Gastroesophageal sphincter (tissue), 4 donors: ENCODE data around the gene IL1RAPL1. TPM values are rescaled to one million over a fixed set of nuclear protein-coding genes. Genes with fewer than 3 reads are reported as not detected.

Experiments used
- ATAC-seq: fragments of 150-250 bp; one replicate; pipeline ENCODE4 v1.9.1; 2016; ENCODE audit warnings: mild to moderate bottlenecking, moderate library complexity
- H3K27ac ChIP-seq, 4 donors: fragments of 200-600 bp; sonication (generic) in 3 of 4; 1 replicate in 3 of 4; 2 replicates in 1 of 4; pipeline ENCODE4 v1.5.1; 2016 to 2019
- H3K27me3 ChIP-seq: fragments of 200-600 bp; sonication (generic); one replicate; pipeline ENCODE4 v1.5.1; 2019
- H3K36me3 ChIP-seq, 2 donors: fragments of 200-600 bp; sonication (generic); one replicate each; pipeline ENCODE4 v1.5.1; 2019; ENCODE audit warnings: control low read depth in 1 of 2
- H3K4me1 ChIP-seq, 3 donors: fragments of 200-600 bp; sonication (generic); 1 replicate in 2 of 3; 2 replicates in 1 of 3; pipeline ENCODE4 v1.5.1; 2016 to 2019; ENCODE audit warnings: control low read depth in 2 of 3
- H3K4me3 ChIP-seq, 2 donors: fragments of 200-600 bp; sonication (generic); one replicate each; pipeline ENCODE4 v1.5.1; 2019; ENCODE audit warnings: mild to moderate bottlenecking in 1 of 2, moderate library complexity in 1 of 2
- H3K9me3 ChIP-seq, 3 donors: fragments of 200-600 bp; sonication (generic); one replicate each; pipeline ENCODE4 v1.5.1; 2017 to 2019; ENCODE audit warnings: control low read depth in 2 of 3
- EP300 ChIP-seq: sonication (generic); formaldehyde crosslinking; IDR thresholded peaks from one replicate; pipeline ENCODE4 v1.6.1; 2017; ENCODE audit warnings: antibody characterized with exemption, mild to moderate bottlenecking
- POLR2A ChIP-seq, 2 donors: fragments of 450-650 bp; IDR thresholded peaks; one replicate each; pipeline ENCODE4 v1.6.1; 2017; ENCODE audit warnings: antibody characterized with exemption in 2 of 2, mild to moderate bottlenecking in 2 of 2, moderate library complexity in 1 of 2
- POLR2AphosphoS5 ChIP-seq: sonication (generic); formaldehyde crosslinking; IDR thresholded peaks from one replicate; pipeline ENCODE4 v1.6.1; 2017; ENCODE audit warnings: antibody characterized with exemption
- WGBS, 2 donors: methylation state at CpG; one replicate each; pipeline ENCODE4 v1.1.5; 2018; ENCODE audit warnings: low coverage in 1 of 2; 5-methylcytosine and 5-hydroxymethylcytosine counted together
- total RNA-seq, 4 donors: library from RNA; depleted of rRNA; stranded (reverse); fragments of >200 nt; gene quantifications; one replicate each; pipeline ENCODE4 v1.1.0, GENCODE V29; 2016
- TF ChIP-seq, protein P1 (sequence below), 4 experiments: fragments of 200-600 bp in 2 of 4; fragments of 450-650 bp in 2 of 4; sonication (generic) in 1 of 4; IDR thresholded peaks; one replicate each; pipeline ENCODE4 v1.5.1; 2017 to 2019; ENCODE audit warnings: antibody characterized with exemption in 4 of 4, mild to moderate bottlenecking in 2 of 4, moderate library complexity in 2 of 4

Gene IL1RAPL1
- total RNA-seq, 4 donors from 2014 or later, result 0.27 to 1.6 (median 0.44) TPM

DNA sequence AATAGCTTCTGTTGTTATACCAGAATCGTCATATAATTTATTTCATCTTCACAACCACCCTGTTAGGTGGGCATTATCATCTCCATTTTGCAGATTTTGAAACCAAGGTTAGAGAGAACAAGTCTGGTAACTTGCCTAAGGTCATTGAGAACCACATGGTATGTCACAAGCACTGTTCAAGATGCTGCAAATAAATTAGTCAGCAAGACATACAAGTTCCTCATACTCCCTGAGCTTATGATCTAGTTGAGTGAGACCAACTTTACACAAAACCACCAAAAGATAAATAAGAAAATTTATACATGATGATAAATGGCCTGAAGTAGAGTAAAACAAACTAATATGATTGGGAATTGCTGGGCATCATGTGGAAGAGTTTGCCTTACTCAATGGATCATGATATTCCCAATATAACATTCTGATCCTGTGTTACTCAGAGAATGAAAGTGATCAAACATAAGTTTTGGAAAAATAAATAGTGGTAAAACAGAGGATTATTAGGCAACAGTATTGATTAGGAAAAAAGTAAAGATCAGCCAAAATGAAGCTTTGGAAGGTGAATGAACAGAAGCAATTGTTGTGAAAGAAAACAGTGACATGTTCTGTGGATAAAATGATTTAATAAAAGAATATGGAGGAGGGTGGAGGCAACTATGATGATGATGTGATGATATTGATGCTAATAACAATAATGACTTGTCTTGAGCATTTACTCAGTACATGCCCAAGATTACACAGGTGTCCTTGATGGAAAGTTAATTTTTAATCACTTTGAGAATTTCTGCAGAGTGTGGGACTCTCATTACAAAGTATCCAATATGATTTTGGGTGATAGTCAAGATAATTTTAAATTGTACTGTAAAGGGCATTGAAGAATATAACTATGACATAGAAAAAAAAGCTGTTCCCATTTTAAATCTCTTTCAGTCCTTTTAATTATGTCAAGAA, 34.1 kb upstream of the IL1RAPL1 start:
- TF ChIP-seq, protein P1, sequence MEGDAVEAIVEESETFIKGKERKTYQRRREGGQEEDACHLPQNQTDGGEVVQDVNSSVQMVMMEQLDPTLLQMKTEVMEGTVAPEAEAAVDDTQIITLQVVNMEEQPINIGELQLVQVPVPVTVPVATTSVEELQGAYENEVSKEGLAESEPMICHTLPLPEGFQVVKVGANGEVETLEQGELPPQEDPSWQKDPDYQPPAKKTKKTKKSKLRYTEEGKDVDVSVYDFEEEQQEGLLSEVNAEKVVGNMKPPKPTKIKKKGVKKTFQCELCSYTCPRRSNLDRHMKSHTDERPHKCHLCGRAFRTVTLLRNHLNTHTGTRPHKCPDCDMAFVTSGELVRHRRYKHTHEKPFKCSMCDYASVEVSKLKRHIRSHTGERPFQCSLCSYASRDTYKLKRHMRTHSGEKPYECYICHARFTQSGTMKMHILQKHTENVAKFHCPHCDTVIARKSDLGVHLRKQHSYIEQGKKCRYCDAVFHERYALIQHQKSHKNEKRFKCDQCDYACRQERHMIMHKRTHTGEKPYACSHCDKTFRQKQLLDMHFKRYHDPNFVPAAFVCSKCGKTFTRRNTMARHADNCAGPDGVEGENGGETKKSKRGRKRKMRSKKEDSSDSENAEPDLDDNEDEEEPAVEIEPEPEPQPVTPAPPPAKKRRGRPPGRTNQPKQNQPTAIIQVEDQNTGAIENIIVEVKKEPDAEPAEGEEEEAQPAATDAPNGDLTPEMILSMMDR (IDR thresholded peaks at IDR 0.05), result no peak
- TF ChIP-seq POLR2A (IDR thresholded peaks at IDR 0.05) (no peak), EP300 (no peak), POLR2AphosphoS5 (no peak)
- no peaks in the 10 kb centered on the region for H3K9me3 ChIP-seq
- no peak for ATAC-seq
- H3K36me3 ChIP-seq, result no peaks in the 10 kb centered on the region
- WGBS, 2 donors, result 63% methylated on average over 1 of the region's 1 CpG; no CpG with 5 or more reads in 1 of the 2 donors
- no peak overlapping the region for H3K27ac ChIP-seq
- H3K4me3 ChIP-seq, result no peak overlapping the region
- no peaks in the 10 kb centered on the region for H3K27me3 ChIP-seq
- H3K4me1 ChIP-seq, result no peaks in the 10 kb centered on the region

- Histone ChIP-seq H3K4me3 (no peak overlapping the region), H3K27me3 (no peaks in the 10 kb centered on the region), H3K36me3 (no peaks in the 10 kb centered on the region), H3K27ac (no peak overlapping the region), H3K4me1 (no peaks in the 10 kb centered on the region), H3K9me3 (no peaks in the 10 kb centered on the region)
- ATAC-seq, result no peak
- 87 to 93% methylated on average over 3 of the region's 3 CpGs for WGBS, 2 donors
- TF ChIP-seq EP300, result no peak
- TF ChIP-seq, protein P1 (IDR thresholded peaks at IDR 0.05), result no peak
Measured at GRCh38 chrX:28576117-28576516, 11.1 kb upstream of the IL1RAPL1 start.

DNA sequence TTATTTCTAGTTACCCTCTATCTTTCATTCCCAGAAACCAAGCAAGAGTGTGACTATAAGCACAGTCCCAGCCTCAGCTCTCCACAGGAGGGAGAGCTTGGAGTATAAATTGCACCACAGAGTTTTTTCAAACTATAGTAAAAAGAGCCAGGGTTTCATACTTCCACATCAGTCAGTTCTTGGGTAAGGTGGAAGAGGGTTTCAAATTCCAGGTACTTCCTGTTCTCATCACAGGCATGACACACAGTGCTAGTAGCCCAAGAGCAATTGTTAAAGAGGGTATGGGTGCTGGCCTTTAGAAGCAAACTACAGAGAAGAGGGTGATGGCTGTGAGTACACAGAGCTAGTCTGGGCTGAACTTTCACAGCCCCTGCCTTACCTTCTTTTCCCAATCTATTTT, 5.7 kb upstream of the IL1RAPL1 start:
- no peaks in the 10 kb centered on the region for H3K9me3 ChIP-seq
- H3K27ac ChIP-seq, result no peak overlapping the region
- H3K4me3 ChIP-seq, result no peak overlapping the region
- H3K36me3 ChIP-seq, result no peaks in the 10 kb centered on the region
- TF ChIP-seq POLR2A (IDR thresholded peaks at IDR 0.05) (no peak), EP300 (no peak), POLR2AphosphoS5 (no peak)
- TF ChIP-seq, protein P1 (IDR thresholded peaks at IDR 0.05), result no peak
- H3K4me1 ChIP-seq, result no peaks in the 10 kb centered on the region
- ATAC-seq, result no peak
- no peaks in the 10 kb centered on the region for H3K27me3 ChIP-seq

GRCh38 chrX:28582511-28582910, 4.7 kb upstream of the IL1RAPL1 start:
- no peak for ATAC-seq
- Histone ChIP-seq H3K27me3 (no peaks in the 10 kb centered on the region), H3K4me1 (no peaks in the 10 kb centered on the region), H3K9me3 (no peaks in the 10 kb centered on the region), H3K4me3 (no peak overlapping the region), H3K36me3 (no peaks in the 10 kb centered on the region), H3K27ac (no peak overlapping the region)
- WGBS, 2 donors, result 44 to 48% methylated on average over 4 of the region's 4 CpGs
- no peak for TF ChIP-seq POLR2AphosphoS5
- TF ChIP-seq POLR2A (IDR thresholded peaks at IDR 0.05), result no peak
- no peak for TF ChIP-seq EP300
- TF ChIP-seq, protein P1 (IDR thresholded peaks at IDR 0.05), result no peak

DNA sequence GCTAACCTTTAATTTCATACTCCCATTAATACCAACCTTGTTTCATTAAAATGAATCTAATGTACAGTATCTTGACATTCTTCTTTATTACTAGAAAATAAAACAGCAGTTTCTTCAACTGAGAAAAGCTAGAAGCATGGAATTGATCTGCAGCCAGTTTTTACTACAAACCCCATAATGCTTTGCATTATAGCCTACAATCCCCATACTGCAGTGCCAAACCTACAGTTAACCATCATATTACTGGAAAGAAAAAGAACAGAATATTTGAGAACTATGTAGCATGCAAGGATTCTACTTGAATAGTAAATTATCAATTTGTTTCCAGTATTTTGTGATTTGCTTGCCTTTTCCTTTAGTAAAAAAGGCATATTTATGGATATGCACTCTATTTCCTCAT, 3.2 kb upstream of the IL1RAPL1 start:
- no peak for ATAC-seq
- H3K36me3 ChIP-seq, result no peaks in the 10 kb centered on the region
- H3K27me3 ChIP-seq, result no peaks in the 10 kb centered on the region
- no peaks in the 10 kb centered on the region for H3K4me1 ChIP-seq
- no peak overlapping the region for H3K4me3 ChIP-seq
- no peak overlapping the region for H3K27ac ChIP-seq
- no peak for TF ChIP-seq EP300
- TF ChIP-seq, protein P1 (IDR thresholded peaks at IDR 0.05), result no peak
- no peak for TF ChIP-seq POLR2AphosphoS5
- TF ChIP-seq POLR2A (IDR thresholded peaks at IDR 0.05), result no peak
- H3K9me3 ChIP-seq, result no peaks in the 10 kb centered on the region
